Kidney (tissue), 14 donors: ENCODE measurements around the gene ZIC1. TPM values are rescaled to one million over a fixed set of nuclear protein-coding genes. Genes with fewer than 3 reads are reported as not detected.

Experiments
- DNase-seq, 5 donors: peaks; one replicate each; pipeline ENCODE4 v3.0.0-alpha.2; 2013 to 2020
- FAIRE-seq: peaks from 2 replicates; lab custom pipeline; 2012; peaks lifted over from hg19 to GRCh38; lab: Jason Lieb, UNC
- H3K27ac ChIP-seq, 2 donors: one replicate each; pipeline ENCODE4 v1.7.0; 2013; ENCODE audit warnings: low read depth in 2 of 2, low read length in 2 of 2, inconsistent platforms in 1 of 2
- H3K27me3 ChIP-seq: one replicate; pipeline ENCODE4 v1.7.1; 2013; ENCODE audit warnings: low read length, inconsistent platforms; ENCODE audit not compliant: control insufficient read depth, insufficient read depth
- H3K36me3 ChIP-seq, 3 donors: one replicate each; pipeline versions ENCODE4 v1.7.0 to v1.7.1; 2013; ENCODE audit warnings: low read length in 3 of 3, control low read depth in 1 of 3, inconsistent platforms in 1 of 3; ENCODE audit not compliant: insufficient read depth in 3 of 3, control insufficient read depth in 2 of 3
- H3K4me1 ChIP-seq, 3 donors: one replicate each; pipeline versions ENCODE4 v1.7.0 to v1.7.1; 2013; ENCODE audit warnings: low read length in 3 of 3, inconsistent platforms in 1 of 3, low read depth in 1 of 3; ENCODE audit not compliant: control insufficient read depth in 2 of 3, insufficient read depth in 2 of 3
- H3K4me3 ChIP-seq, 3 donors: one replicate each; pipeline versions ENCODE4 v1.7.0 to v1.8.1; 2013; ENCODE audit warnings: low read length in 3 of 3, control low read depth in 1 of 3, inconsistent platforms in 1 of 3
- H3K9ac ChIP-seq, 3 donors: one replicate each; pipeline versions ENCODE4 v1.7.0 to v1.7.1; 2013; ENCODE audit warnings: low read length in 3 of 3, control low read depth in 1 of 3, inconsistent platforms in 1 of 3
- H3K9me3 ChIP-seq, 3 donors: one replicate each; pipeline versions ENCODE4 v1.7.0 to v1.7.1; 2013; ENCODE audit warnings: low read length in 3 of 3, control low read depth in 1 of 3, inconsistent platforms in 1 of 3; ENCODE audit not compliant: control insufficient read depth in 2 of 3, insufficient read depth in 1 of 3
- CTCF ChIP-seq: IDR thresholded peaks from 3 replicates; pipeline ENCODE4 v1.5.1; 2012; ENCODE audit warnings: mild to moderate bottlenecking, moderate library complexity, borderline replicate concordance; ENCODE audit not compliant: insufficient read depth; ENCODE audit errors: extremely low read depth
- intact Hi-C: fragments of 100-400 bp; cut with DNase I; formaldehyde crosslinking; loops from one replicate; pipeline ENCODE4 v1.11.1; 2022
- polyA plus RNA-seq: library from polyadenylated mRNA; stranded (reverse); fragments of 350-450 nt; fragmentation: Illumina TruSeq; extraction: RNeasy Lipid Tissue Mini Kit (QIAGEN cat#74804); gene quantifications from one replicate; pipeline ENCODE4 v1.2.3, GENCODE V29; 2014; ENCODE audit warnings: low read depth, low replicate concordance; ENCODE audit not compliant: insufficient read depth
- total RNA-seq: library from RNA; stranded (reverse); fragmentation: NEBNext Ultra II Directional; extraction: Animal tissue kit (Norgen Biotek cat#: 25700); gene quantifications from one replicate; pipeline ENCODE4 v1.2.1, GENCODE V29; 2021
- donor health status: control.
- donor health status: control.
- donor health status: control.
- donor health status: control.
- donor health status: control.
- donor health status: DM: yes; HTN: yes; CAD: no.
- donor health status: Normal renal cell carcinoma (clear cell type).

ZIC1 gene
- total and polyA plus RNA-seq, 2 donors from 2014 or later: not detected

GRCh38 chr3:147458995-147459704, 50.0 kb downstream of the ZIC1 start:
- intact Hi-C loops: no loop called here
- H3K27ac ChIP-seq: no peak overlapping the region
- H3K27me3 ChIP-seq: no peaks in the 10 kb centered on the region
- no peaks in the 10 kb centered on the region for H3K36me3 ChIP-seq
- FAIRE-seq (no peak), DNase-seq (no peak)
- no peaks in the 10 kb centered on the region for H3K9me3 ChIP-seq
- no peak for TF ChIP-seq CTCF
- no peaks in the 10 kb centered on the region for H3K4me1 ChIP-seq
- no peak overlapping the region for H3K4me3 ChIP-seq
- H3K9ac ChIP-seq: no peak overlapping the region

GRCh38 chr3:147462856-147463255, 53.7 kb downstream of the ZIC1 start:
- DNase-seq (peak in 2 of 5 donors; percentile 3 to 6), FAIRE-seq (no peak)
- H3K4me1 ChIP-seq: no peaks in the 10 kb centered on the region
- H3K9ac ChIP-seq: no peak overlapping the region
- no peaks in the 10 kb centered on the region for H3K36me3 ChIP-seq
- intact Hi-C loops: no loop called here
- no peaks in the 10 kb centered on the region for H3K27me3 ChIP-seq
- H3K4me3 ChIP-seq: no peak overlapping the region
- TF ChIP-seq CTCF: no peak
- H3K27ac ChIP-seq: no peak overlapping the region
- H3K9me3 ChIP-seq: no peaks in the 10 kb centered on the region

Other genes starting within 250 kb of the ZIC1 start
- gene ZIC4, start 2.8 kb upstream of the ZIC1 start, total RNA-seq: not detected
- not detected for gene ZIC4, start 2.8 kb upstream of the ZIC1 start, polyA plus RNA-seq